HEK293T (cell line): Measurements from ENCODE around the gene GPR83.
"Not testable (repeated sequence)": the region's sequence is repeated elsewhere in the genome, so short reads cannot be mapped to it uniquely, and the experiment has no call there.

Experiments
- CTCF ChIA-PET: fragments of 350-600 bp; formaldehyde crosslinking; extraction: SDS; loops from one replicate; lab custom pipeline; 2021; ENCODE audit warnings: antibody characterized with exemption, inconsistent platforms; lab: Yijun Ruan, JAX
- POLR2A ChIA-PET: fragments of 350-600 bp; formaldehyde crosslinking; extraction: SDS; loops from one replicate; lab custom pipeline; 2020; ENCODE audit warnings: antibody characterized with exemption, inconsistent platforms; lab: Yijun Ruan, JAX
- DNase-seq: peaks from one replicate; pipeline ENCODE4 v3.0.0; 2012; ENCODE audit warnings: mixed read lengths; ENCODE audit errors: extremely low spot score
- ARNT ChIP-seq: fragments of 450-650 bp; IDR thresholded peaks from 2 replicates; pipeline ENCODE4 v1.6.1; 2017; ENCODE audit warnings: mild to moderate bottlenecking
- BHLHE40 ChIP-seq: fragments of 450-650 bp; IDR thresholded peaks from 2 replicates; pipeline ENCODE4 v1.6.1; 2016; ENCODE audit warnings: mild to moderate bottlenecking, moderate library complexity, borderline replicate concordance
- CTBP1 ChIP-seq: fragments of 450-650 bp; IDR thresholded peaks from 2 replicates; pipeline ENCODE4 v1.6.1; 2016; ENCODE audit warnings: borderline replicate concordance
- ELF4 ChIP-seq: fragments of 450-650 bp; IDR thresholded peaks from 2 replicates; pipeline ENCODE4 v1.6.1; 2017; ENCODE audit warnings: antibody characterized with exemption
- FOXA1 ChIP-seq: fragments of 450-650 bp; IDR thresholded peaks from 2 replicates; pipeline ENCODE4 v1.6.1; 2016; ENCODE audit warnings: mild to moderate bottlenecking
- FOXK2 ChIP-seq: fragments of 450-650 bp; IDR thresholded peaks from 2 replicates; pipeline ENCODE4 v1.6.1; 2016; ENCODE audit warnings: mild to moderate bottlenecking
- FOXM1 ChIP-seq: fragments of 450-650 bp; IDR thresholded peaks from 2 replicates; pipeline ENCODE4 v1.6.1; 2017; ENCODE audit warnings: mild to moderate bottlenecking, borderline replicate concordance
- HDGF ChIP-seq: fragments of 450-650 bp; IDR thresholded peaks from 2 replicates; pipeline ENCODE4 v1.6.1; 2017; ENCODE audit warnings: antibody characterized with exemption, borderline replicate concordance
- L3MBTL2 ChIP-seq: fragments of 450-650 bp; conservative IDR thresholded peaks from 2 replicates; pipeline ENCODE4 v1.6.1; 2016; ENCODE audit warnings: mild to moderate bottlenecking
- LEF1 ChIP-seq: fragments of 450-650 bp; IDR thresholded peaks from 2 replicates; pipeline ENCODE4 v1.6.1; 2017; ENCODE audit warnings: mild to moderate bottlenecking, borderline replicate concordance
- NFRKB ChIP-seq: fragments of 450-650 bp; IDR thresholded peaks from 2 replicates; pipeline ENCODE4 v1.6.1; 2016; ENCODE audit warnings: mild to moderate bottlenecking, moderate library complexity
- SP1 ChIP-seq: fragments of 450-650 bp; IDR thresholded peaks from 2 replicates; pipeline ENCODE4 v1.6.1; 2017
- SUZ12 ChIP-seq: fragments of 450-650 bp; IDR thresholded peaks from 2 replicates; pipeline ENCODE4 v1.6.1; 2016; ENCODE audit warnings: mild to moderate bottlenecking
- TARDBP ChIP-seq: fragments of 450-650 bp; IDR thresholded peaks from 2 replicates; pipeline ENCODE4 v1.6.1; 2016
- ZNF384 ChIP-seq: fragments of 450-650 bp; IDR thresholded peaks from 2 replicates; pipeline ENCODE4 v1.6.1; 2016
- TF ChIP-seq, protein P1 (sequence below): fragments of 450-650 bp; IDR thresholded peaks from 2 replicates; pipeline ENCODE4 v1.6.1; 2016

GPR83 gene

DNA sequence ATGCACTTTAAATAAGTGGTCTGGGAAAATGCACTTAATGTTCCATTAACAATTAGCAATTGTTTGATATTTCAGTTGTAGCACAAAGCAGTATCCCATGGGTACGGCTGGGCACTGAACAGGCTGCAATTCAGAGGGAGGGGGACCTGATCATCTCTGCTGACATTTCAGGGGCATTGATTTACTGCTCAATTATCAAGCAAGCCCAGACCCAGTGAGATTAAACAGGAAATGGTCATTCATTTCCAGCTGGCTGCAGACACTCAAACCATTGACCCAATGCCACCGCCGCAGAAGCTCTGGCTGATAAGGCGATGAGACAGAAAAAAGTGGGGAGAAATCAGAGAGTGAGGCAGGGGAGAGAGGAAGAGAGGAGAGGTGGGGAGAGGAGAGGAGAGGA is 1.2 kb downstream of the GPR83 start:
- ChIA-PET CTCF (no interaction called here), POLR2A (no interaction called here)
- TF ChIP-seq FOXM1 (no peak), NFRKB (no peak), L3MBTL2 (no peak), CTBP1 (no peak), LEF1 (no peak)
- TF ChIP-seq, protein P1, sequence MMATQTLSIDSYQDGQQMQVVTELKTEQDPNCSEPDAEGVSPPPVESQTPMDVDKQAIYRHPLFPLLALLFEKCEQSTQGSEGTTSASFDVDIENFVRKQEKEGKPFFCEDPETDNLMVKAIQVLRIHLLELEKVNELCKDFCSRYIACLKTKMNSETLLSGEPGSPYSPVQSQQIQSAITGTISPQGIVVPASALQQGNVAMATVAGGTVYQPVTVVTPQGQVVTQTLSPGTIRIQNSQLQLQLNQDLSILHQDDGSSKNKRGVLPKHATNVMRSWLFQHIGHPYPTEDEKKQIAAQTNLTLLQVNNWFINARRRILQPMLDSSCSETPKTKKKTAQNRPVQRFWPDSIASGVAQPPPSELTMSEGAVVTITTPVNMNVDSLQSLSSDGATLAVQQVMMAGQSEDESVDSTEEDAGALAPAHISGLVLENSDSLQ = no peak
- no peak for DNase-seq

DNA sequence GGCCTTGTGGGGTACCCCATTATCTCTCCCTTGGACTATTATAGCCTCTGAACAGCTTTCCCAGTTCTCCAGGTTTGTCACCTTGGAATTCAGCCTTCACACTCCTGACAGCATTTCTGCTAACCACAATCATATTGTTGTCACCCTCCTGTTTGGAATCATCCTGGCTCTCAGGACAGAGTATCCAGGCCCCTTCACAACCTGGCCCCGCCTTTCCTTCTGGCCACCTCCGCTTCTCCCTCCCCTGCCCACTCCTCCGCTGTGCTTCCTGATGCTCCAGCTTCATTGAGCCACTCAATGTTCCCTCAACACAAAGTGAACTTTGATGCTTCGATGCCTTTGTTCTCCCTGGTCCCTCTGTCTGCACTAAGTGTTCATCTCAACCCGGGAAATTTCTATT is 3.1 kb downstream of the GPR83 start:
- POLR2A ChIA-PET = no interaction called here
- CTCF ChIA-PET = interaction anchor here (1.0 kb wide), 1 partner anchor 502 kb away, joined by 3 read pairs; no protein-coding TSS in a partner anchor
- no peak for DNase-seq
- TF ChIP-seq TARDBP (no peak), NFRKB (no peak), FOXA1 (no peak), FOXM1 (no peak), ZNF384 (no peak), ELF4 (no peak), SP1 (no peak)

DNA sequence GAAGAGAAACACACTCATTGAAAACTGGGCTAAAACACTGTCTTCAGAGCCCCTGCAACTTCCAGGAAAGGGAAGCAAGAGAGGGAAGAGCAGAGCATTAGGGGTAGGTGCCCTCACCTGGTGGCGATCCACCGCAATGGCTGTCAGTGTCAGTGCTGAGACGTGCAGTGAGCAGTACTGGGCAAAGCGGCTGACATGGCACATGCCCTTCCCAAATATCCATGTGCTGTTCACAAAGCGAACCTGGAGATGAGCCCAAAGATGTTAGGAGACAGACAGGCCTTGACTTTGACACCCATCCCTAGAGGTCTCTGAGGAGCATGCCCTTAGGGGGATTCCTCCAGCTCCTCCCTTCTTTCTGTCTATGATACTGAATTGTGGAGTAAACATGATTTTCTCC is 4.9 kb downstream of the GPR83 start:
- TF ChIP-seq ZNF384 = no peak
- TF ChIP-seq, protein P1 = no peak
- TF ChIP-seq LEF1 = no peak
- TF ChIP-seq ARNT = no peak
- TF ChIP-seq FOXM1 = no peak
- no peak for TF ChIP-seq FOXK2
- no peak for TF ChIP-seq SUZ12
- no peak for TF ChIP-seq BHLHE40
- no peak for TF ChIP-seq SP1
- no peak for TF ChIP-seq L3MBTL2
- TF ChIP-seq TARDBP = no peak
- TF ChIP-seq CTBP1 = no peak
- no peak for DNase-seq
- CTCF ChIA-PET = no interaction called here
- POLR2A ChIA-PET = no interaction called here

DNA sequence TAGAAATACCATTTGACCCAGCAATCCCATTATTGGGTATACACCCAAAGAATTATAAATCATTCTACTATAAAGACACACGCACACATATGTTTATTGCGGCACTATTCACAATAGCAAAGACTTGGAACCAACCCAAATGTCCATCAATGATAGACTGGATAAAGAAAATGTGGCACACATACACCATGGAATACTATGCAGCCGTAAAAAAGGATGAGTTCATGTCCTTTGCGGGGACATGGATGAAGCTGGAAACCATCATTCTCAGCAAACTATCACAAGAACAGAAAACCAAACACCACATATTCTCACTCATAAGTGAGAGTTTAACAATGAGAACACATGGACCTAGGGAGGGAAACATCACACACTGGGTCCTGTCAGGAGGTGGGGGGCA is 9.3 kb downstream of the GPR83 start:
- POLR2A ChIA-PET = not testable (repeated sequence)

DNA sequence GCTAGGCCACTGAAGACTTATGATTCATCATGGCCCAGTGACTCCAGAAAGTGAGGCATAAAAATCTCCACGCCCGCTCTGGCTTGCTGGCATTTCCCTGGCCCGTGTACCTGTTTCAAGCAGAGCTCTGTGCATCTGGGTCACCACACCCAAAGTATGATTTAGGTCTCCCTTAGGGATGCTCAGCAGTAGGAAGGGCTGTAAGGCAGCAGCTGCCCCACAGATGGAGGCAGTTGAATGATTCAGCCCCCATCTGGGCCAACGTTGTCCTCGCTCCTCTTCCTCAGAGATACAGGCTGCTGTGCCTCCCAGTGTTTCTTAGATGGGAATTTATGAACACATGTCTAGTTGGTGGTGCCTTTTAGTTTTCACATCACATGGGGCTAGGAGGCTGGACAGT is 21.6 kb downstream of the GPR83 start:
- TF ChIP-seq FOXK2 (no peak), ARNT (no peak), NFRKB (no peak), ELF4 (no peak), CTBP1 (no peak), SP1 (no peak), TARDBP (no peak), LEF1 (no peak), SUZ12 (no peak), BHLHE40 (no peak), FOXM1 (no peak), L3MBTL2 (no peak), HDGF (no peak), FOXA1 (no peak), ZNF384 (no peak)
- TF ChIP-seq, protein P1 = no peak
- ChIA-PET CTCF (no interaction called here), POLR2A (no interaction called here)
- DNase-seq = no peak

More for the DNA sequence above, 9.3 kb downstream of the GPR83 start:
- CTCF ChIA-PET, DNase-seq: not testable (repeated sequence)

DNA sequence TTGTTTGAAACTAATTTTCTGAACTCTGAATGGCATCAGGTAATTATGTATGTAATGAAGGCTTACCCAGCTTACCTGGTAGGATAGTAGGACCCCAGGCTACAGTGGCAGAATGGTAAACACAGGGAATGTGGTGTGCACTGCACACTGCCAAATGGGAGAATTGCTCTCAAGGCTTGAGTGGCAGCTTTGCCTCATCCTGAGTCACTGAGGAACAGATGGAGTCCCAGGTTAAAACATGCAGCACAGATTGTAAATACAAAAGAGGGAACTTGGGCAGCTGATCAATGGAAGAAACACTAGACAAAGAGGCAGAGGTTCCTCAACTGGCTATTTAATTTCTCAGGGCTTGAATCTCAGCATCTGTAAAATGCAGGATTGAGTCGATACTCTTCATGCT is 24.4 kb downstream of the GPR83 start:
- no peak for TF ChIP-seq FOXK2
- TF ChIP-seq HDGF = no peak
- DNase-seq = no peak
- ChIA-PET CTCF (no interaction called here), POLR2A (no interaction called here)

DNA sequence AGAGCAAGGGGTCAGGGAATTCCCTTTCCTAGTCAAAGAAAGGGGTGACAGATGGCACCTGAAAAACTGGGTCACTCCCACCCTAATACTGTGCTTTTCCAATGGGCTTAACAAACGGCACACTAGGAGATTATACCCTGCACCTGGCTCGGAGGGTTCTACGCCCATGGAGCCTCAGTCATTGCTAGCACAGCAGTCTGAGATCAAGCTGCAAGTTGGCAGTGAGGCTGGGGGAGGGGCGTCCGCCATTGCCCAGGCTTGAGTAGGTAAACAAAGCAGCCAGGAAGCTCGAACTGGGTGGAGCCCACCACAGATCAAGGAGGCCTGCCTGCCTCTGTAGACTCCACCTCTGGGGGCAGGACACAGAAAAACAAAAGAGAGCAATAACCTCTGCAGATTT is 30.6 kb downstream of the GPR83 start:
- POLR2A ChIA-PET, CTCF ChIA-PET, DNase-seq: not testable (repeated sequence)

DNA sequence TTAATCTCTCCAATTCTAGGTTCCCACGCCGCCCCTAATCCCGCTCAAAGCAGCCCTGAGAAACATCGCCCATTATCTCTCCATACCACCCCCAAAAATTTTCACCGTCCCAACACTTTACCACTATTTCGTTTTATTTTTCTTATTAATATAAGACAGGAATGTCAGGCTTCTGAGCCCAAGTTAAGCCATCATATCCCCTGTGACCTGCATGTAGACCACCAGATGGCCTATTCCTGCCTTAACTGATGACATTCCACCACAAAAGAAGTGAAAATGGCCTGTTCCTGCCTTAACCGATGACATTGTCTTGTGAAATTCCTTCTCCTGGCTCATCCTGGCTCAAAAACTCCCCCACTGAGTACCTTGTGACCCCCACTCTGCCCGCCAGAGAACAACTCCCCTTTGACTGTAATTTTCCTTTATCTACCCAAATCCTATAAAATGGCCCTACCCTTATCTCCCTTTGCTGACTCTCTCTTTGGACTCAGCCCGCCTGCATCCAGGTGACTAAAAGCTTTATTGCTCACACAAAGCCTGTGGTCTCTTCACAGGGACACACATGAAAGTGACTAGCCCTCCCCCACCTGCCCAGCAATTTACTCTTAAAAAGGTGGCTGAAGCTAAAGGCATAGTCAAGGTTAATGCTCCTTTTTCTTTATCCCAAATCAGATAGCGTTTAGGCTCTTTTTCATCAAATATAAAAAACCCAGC is 50.2 kb downstream of the GPR83 start:
- DNase-seq, CTCF ChIA-PET, POLR2A ChIA-PET: not testable (repeated sequence)

DNA sequence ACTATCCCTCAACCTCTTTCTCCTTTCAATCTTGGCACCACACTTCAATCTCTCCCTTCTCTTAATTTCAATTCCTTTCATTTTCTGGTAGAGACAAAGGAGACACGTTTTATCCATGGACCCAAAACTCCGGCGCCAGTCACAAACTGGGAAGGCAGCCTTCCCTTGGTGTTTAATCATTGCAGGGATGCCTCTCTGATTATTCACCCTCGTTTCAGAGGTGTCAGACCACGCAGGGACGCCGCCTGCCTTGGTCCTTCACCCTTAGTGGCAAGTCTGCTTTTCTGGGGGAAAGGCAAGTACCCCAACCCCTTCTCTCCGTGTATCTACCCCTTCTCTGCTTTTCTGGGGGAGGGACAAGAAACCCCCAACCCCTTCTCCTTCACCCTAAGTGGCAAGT is 54.9 kb downstream of the GPR83 start:
- CTCF ChIA-PET, POLR2A ChIA-PET, DNase-seq: not testable (repeated sequence)
